Effector memory CD8-positive, alpha-beta T cell (primary cell): Measurements from ENCODE around the gene HUNK.

Experiments
- ATAC-seq: fragments of 150-1000 bp; cut with Tn5 transposase; replicated peaks from 2 replicates; pipeline ENCODE4 v1.10.0; 2021; ENCODE audit warnings: mild to moderate bottlenecking, moderate library complexity
- DNase-seq, 3 experiments: peaks; one replicate each; pipeline ENCODE4 v3.0.0; 2021
- H3K27ac Mint-ChIP-seq, 2 donors: one replicate each; pipeline ENCODE4 v1.8.0; 2022; ENCODE audit warnings: mild to moderate bottlenecking in 2 of 2, mixed read lengths in 2 of 2, moderate library complexity in 2 of 2
- H3K27me3 Mint-ChIP-seq, 2 donors: one replicate each; pipeline ENCODE4 v1.8.0; 2022; ENCODE audit warnings: mixed read lengths in 2 of 2
- H3K36me3 Mint-ChIP-seq: one replicate; pipeline ENCODE4 v1.8.0; 2022; ENCODE audit warnings: mild to moderate bottlenecking, moderate library complexity, mixed read lengths; ENCODE audit not compliant: insufficient read depth
- H3K4me1 Mint-ChIP-seq, 2 donors: one replicate each; pipeline ENCODE4 v1.8.0; 2022; ENCODE audit warnings: low read depth in 2 of 2, mixed read lengths in 2 of 2
- H3K4me3 Mint-ChIP-seq, 2 donors: one replicate each; pipeline ENCODE4 v1.8.0; 2022; ENCODE audit warnings: mild to moderate bottlenecking in 2 of 2, mixed read lengths in 2 of 2, moderate library complexity in 2 of 2
- H3K9me3 Mint-ChIP-seq, 2 donors: one replicate each; pipeline ENCODE4 v1.8.0; 2022; ENCODE audit warnings: mixed read lengths in 2 of 2

The HUNK gene

GRCh38 chr21:31999810-32000468, 127.1 kb downstream of the HUNK start:
- no peak overlapping the region for H3K4me3 Mint-ChIP-seq
- no peaks in the 10 kb centered on the region for H3K9me3 Mint-ChIP-seq
- no peaks in the 10 kb centered on the region for H3K4me1 Mint-ChIP-seq
- ATAC-seq (no peak), DNase-seq (no peak)
- peaks cover 3% of the 10 kb centered on the region for H3K36me3 Mint-ChIP-seq
- peaks cover 13 to 40% of the 10 kb centered on the region in 2 donors for H3K27me3 Mint-ChIP-seq
- no peak overlapping the region for H3K27ac Mint-ChIP-seq

- Mint-ChIP-seq H3K9me3 (no peaks in the 10 kb centered on the region), H3K4me3 (no peak overlapping the region), H3K27ac (no peak overlapping the region), H3K27me3 (peaks cover 13 to 25% of the 10 kb centered on the region in 2 donors), H3K36me3 (peaks cover 3% of the 10 kb centered on the region), H3K4me1 (no peaks in the 10 kb centered on the region)
- ATAC-seq: no peak
- no peak for DNase-seq
Measured at GRCh38 chr21:32001390-32001789, 128.6 kb downstream of the HUNK start.

- no peak overlapping the region for H3K4me3 Mint-ChIP-seq
Measured at GRCh38 chr21:32003411-32003810, 130.6 kb downstream of the HUNK start.

GRCh38 chr21:32004291-32004690, 131.5 kb downstream of the HUNK start:
- Mint-ChIP-seq H3K4me3 (no peak overlapping the region), H3K27me3 (peaks cover 18% of the 10 kb centered on the region in 2 donors), H3K27ac (no peak overlapping the region)

More at GRCh38 chr21:32003411-32003810, 130.6 kb downstream of the HUNK start:
- Mint-ChIP-seq H3K27ac (no peak overlapping the region), H3K27me3 (peaks cover 13 to 18% of the 10 kb centered on the region in 2 donors), H3K9me3 (no peaks in the 10 kb centered on the region), H3K4me1 (no peaks in the 10 kb centered on the region), H3K36me3 (peaks cover 3% of the 10 kb centered on the region)
- ATAC-seq (no peak), DNase-seq (no peak)

DNA sequence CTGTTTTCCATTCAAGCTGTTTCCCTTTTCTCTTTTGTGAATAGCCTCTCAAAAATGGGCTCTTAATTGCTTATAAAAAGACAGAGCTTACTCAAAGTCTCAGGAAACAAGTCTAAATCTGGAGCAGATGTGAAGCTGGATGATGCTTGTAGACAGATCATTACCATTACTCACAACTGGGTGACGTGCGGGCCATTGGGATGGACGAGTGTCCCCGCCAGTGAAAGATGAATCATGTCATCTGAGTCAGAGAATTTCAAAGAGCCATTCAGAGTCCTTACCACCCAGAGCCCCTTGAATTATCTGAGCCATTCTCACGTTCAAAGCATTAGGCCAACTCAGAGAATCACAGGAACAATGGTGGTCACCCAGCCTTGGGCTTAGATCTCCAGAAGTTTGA, 134.6 kb downstream of the HUNK start:
- Mint-ChIP-seq H3K27ac (no peak overlapping the region), H3K36me3 (no peaks in the 10 kb centered on the region), H3K27me3 (peaks cover 18 to 26% of the 10 kb centered on the region in 2 donors), H3K4me3 (no peak overlapping the region), H3K9me3 (no peaks in the 10 kb centered on the region), H3K4me1 (peaks cover 0 to 2% of the 10 kb centered on the region in 2 donors)
- DNase-seq: no peak
- no peak for ATAC-seq

More at GRCh38 chr21:32004291-32004690, 131.5 kb downstream of the HUNK start:
- no peaks in the 10 kb centered on the region for H3K9me3 Mint-ChIP-seq
- no peak for DNase-seq
- no peaks in the 10 kb centered on the region for H3K4me1 Mint-ChIP-seq
- ATAC-seq: no peak
- peaks cover 3% of the 10 kb centered on the region for H3K36me3 Mint-ChIP-seq

DNA sequence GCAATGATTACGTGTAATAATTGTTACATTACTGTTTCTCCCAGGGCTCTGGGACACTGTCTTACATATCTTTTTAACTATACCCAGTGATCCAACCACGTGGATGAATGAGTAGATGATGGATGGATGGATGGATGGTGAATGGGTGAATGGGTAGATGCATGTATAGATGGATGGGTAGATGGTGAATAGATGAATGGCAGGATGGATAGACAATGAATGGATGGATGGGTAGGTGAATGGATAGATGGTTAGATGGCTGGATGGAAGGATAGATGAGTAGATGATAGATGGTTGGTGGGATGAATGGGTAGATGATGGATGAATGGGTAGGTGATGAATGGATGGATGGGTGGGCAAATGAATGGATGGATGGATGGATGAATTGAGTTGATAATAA, 135.9 kb downstream of the HUNK start:
- ATAC-seq: no peak
- Mint-ChIP-seq H3K36me3 (no peaks in the 10 kb centered on the region), H3K4me1 (peaks cover 0 to 2% of the 10 kb centered on the region in 2 donors), H3K27ac (no peak overlapping the region), H3K4me3 (no peak overlapping the region), H3K9me3 (no peaks in the 10 kb centered on the region), H3K27me3 (peaks cover 15% of the 10 kb centered on the region in 2 donors)
- DNase-seq: no peak

DNA sequence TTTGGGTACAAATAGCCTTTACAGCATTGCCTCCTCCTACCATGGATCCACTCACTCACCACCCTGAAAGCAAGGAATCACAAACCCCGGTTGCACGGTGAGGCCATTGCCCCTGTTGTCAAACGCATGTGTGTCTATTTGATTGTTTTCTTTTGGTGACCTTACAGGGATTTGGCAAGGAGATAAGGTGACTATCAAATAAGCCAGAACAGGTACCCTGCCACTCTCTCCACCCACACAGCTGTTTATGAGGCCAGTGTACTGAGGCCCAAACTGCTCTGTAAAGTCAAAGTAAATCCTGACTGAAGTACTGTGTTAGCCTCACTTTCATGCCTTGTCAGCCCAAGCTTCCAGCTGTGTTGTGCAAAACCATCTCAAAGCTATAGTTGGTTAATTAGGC, 136.4 kb downstream of the HUNK start:
- H3K27ac Mint-ChIP-seq: no peak overlapping the region
- no peak for ATAC-seq
- H3K36me3 Mint-ChIP-seq: no peaks in the 10 kb centered on the region
- H3K27me3 Mint-ChIP-seq: peaks cover 13 to 15% of the 10 kb centered on the region in 2 donors
- DNase-seq: no peak
- no peaks in the 10 kb centered on the region for H3K9me3 Mint-ChIP-seq
- H3K4me3 Mint-ChIP-seq: no peak overlapping the region
- H3K4me1 Mint-ChIP-seq: peaks cover 0 to 2% of the 10 kb centered on the region in 2 donors

DNA sequence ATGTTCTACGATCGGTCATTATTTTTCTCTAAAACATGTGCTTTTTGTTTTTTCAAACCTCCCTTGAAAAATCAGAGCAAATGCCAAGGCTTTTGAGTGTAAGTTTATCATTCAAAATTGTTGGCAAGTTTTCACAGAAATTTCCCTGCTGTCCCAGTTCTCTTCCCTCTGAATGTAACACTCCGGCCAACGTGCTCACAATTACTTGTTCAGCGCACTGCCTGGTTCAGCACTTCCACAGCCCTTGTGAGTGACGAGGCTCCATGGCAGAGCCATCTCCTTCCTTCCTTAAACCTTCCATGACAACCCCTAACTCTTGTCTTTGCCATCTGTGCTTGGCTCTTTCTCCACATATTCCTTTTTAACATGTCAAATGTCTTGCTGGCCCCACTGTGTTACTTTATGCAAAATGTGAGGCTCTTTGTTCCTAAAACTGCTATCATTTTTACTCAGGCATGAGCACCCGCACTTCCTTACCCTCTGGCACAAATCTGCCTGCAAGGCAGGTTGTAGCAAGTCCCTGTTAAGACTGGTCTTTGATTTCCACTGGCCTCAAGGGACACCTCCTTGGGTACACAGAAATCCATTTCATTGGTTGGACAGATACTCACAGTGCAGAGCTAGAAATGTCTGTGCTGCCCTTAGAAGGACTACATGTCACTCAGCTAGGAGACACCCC, 142.8 kb downstream of the HUNK start:
- Mint-ChIP-seq H3K4me1 (no peaks in the 10 kb centered on the region), H3K4me3 (no peak overlapping the region), H3K27me3 (peaks cover 0 to 10% of the 10 kb centered on the region in 2 donors), H3K36me3 (no peaks in the 10 kb centered on the region), H3K27ac (no peak overlapping the region), H3K9me3 (no peaks in the 10 kb centered on the region)
- ATAC-seq: no peak
- no peak for DNase-seq

DNA sequence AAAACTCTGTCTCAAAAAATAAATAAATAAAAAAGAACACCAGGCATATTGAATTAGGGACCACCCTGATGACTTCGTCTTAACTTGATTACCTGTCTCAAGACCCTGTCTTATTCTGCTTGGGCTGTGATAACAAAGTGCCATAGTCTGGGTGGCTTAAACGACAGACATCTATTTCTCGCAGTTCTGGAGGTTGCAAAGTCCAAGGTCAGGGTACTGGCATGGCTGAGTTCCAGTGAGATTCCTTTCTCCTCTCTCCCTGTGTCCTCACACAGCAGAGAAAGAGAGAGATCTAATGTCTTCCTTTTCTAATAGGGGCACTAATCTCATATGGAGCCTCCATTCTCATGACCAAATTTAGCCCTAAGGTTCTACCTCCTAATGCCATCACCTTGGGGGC, 145.6 kb downstream of the HUNK start:
- DNase-seq: no peak
- Mint-ChIP-seq H3K27me3 (peaks cover 1 to 7% of the 10 kb centered on the region in 2 donors), H3K27ac (no peak overlapping the region), H3K9me3 (no peaks in the 10 kb centered on the region), H3K4me1 (no peaks in the 10 kb centered on the region), H3K4me3 (no peak overlapping the region), H3K36me3 (no peaks in the 10 kb centered on the region)
- ATAC-seq: no peak

DNA sequence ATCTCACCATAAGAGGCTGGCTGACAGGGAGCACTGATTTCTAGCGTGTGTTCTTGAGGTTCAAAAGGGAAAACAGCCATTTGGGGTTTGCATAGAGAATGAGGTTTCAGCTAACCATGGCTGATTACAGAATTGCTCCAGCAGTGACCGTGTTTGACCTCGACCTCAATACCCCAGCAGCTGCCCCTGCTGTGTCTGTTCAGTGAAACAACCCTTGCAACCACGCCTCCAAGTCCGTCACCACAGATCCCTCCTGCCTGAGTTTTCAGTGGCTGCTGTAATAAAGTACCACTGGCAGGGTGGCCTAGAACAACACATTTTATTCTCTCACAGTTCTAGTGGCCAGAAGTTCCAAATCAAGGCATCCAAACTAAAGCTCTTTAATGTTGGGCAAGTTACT, 147.7 kb downstream of the HUNK start:
- H3K4me3 Mint-ChIP-seq: no peak overlapping the region
- no peaks in the 10 kb centered on the region for H3K36me3 Mint-ChIP-seq
- no peaks in the 10 kb centered on the region for H3K4me1 Mint-ChIP-seq
- DNase-seq (no peak), ATAC-seq (no peak)
- H3K27me3 Mint-ChIP-seq: peaks cover 7% of the 10 kb centered on the region in 2 donors
- no peaks in the 10 kb centered on the region for H3K9me3 Mint-ChIP-seq
- no peak overlapping the region for H3K27ac Mint-ChIP-seq

- no peak overlapping the region for H3K4me3 Mint-ChIP-seq
- H3K36me3 Mint-ChIP-seq: no peaks in the 10 kb centered on the region
- peaks cover 7% of the 10 kb centered on the region in 2 donors for H3K27me3 Mint-ChIP-seq
- no peaks in the 10 kb centered on the region for H3K4me1 Mint-ChIP-seq
- DNase-seq (no peak), ATAC-seq (no peak)
- H3K27ac Mint-ChIP-seq: no peak overlapping the region
- no peaks in the 10 kb centered on the region for H3K9me3 Mint-ChIP-seq
Measured at GRCh38 chr21:32021319-32021994, 148.6 kb downstream of the HUNK start.

DNA sequence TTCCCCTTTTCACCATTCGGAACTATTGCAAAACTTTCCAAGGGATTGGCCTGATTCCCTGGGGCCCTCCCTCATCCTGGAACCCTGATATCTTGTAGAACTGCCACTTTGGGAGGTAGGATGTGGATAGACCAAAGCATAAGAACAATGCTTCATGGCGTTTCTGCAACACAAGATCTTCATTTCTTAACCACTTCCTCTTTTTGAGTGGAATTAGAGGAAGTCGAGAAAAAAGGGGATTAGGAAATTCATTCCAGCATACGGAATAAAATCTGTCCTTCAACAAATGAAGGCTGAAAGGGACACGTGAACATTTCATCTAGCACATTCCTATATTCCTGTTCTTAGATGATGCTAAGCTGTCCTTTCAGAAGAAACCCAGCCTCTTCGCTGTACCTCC, 149.3 kb downstream of the HUNK start:
- no peaks in the 10 kb centered on the region for H3K4me1 Mint-ChIP-seq

GRCh38 chr21:32030146-32030652, 157.4 kb downstream of the HUNK start:
- no peaks in the 10 kb centered on the region for H3K4me1 Mint-ChIP-seq
- no peak overlapping the region for H3K4me3 Mint-ChIP-seq
- H3K27ac Mint-ChIP-seq: no peak overlapping the region
- peaks cover 3% of the 10 kb centered on the region for H3K36me3 Mint-ChIP-seq
- ATAC-seq: no peak
- no peak for DNase-seq
- H3K27me3 Mint-ChIP-seq: peaks cover 0 to 18% of the 10 kb centered on the region in 2 donors
- H3K9me3 Mint-ChIP-seq: peaks cover 5 to 8% of the 10 kb centered on the region in 2 donors

More for the DNA sequence above, 149.3 kb downstream of the HUNK start:
- Mint-ChIP-seq H3K36me3 (no peaks in the 10 kb centered on the region), H3K4me3 (no peak overlapping the region), H3K27me3 (peaks cover 7% of the 10 kb centered on the region in 2 donors), H3K9me3 (no peaks in the 10 kb centered on the region), H3K27ac (no peak overlapping the region)
- DNase-seq (no peak), ATAC-seq (no peak)
